Vagina (tissue), 2 donors: ENCODE measurements around the gene PPP2R3A. TPM values are rescaled to one million over a fixed set of nuclear protein-coding genes. Genes with fewer than 3 reads are reported as not detected.
A peak's percentile ranks its signal among the peaks of the same experiment; 100 is the strongest.

Source experiments
- DNase-seq, 2 donors: peaks; one replicate each; pipeline ENCODE4 v3.0.0-alpha.2; 2017; ENCODE audit errors: extremely low spot score in 2 of 2
- H3K27ac ChIP-seq: fragments of 200-600 bp; sonication (generic); one replicate; pipeline ENCODE4 v1.5.1; 2019
- H3K27me3 ChIP-seq: fragments of 200-600 bp; sonication (generic); one replicate; pipeline ENCODE4 v1.5.1; 2019
- H3K36me3 ChIP-seq, 2 donors: fragments of 200-600 bp; sonication (generic); one replicate each; pipeline ENCODE4 v1.5.1; 2017 to 2019
- H3K4me1 ChIP-seq: fragments of 200-600 bp; sonication (generic); one replicate; pipeline ENCODE4 v1.5.1; 2019
- H3K4me3 ChIP-seq, 2 donors: fragments of 200-600 bp; sonication (generic); 1 replicate in 1 of 2; 2 replicates in 1 of 2; pipeline ENCODE4 v1.5.1; 2016 to 2019
- H3K9me3 ChIP-seq: fragments of 200-600 bp; sonication (generic); one replicate; pipeline ENCODE4 v1.5.1; 2019
- POLR2A ChIP-seq, 2 donors: fragments of 450-650 bp; IDR thresholded peaks; one replicate each; pipeline ENCODE4 v1.6.1; 2017; ENCODE audit warnings: antibody characterized with exemption in 2 of 2, mild to moderate bottlenecking in 2 of 2, moderate library complexity in 2 of 2
- POLR2AphosphoS5 ChIP-seq, 2 donors: sonication (generic); formaldehyde crosslinking; IDR thresholded peaks; one replicate each; pipeline ENCODE4 v1.9.0; 2017; ENCODE audit warnings: antibody characterized with exemption in 2 of 2, mild to moderate bottlenecking in 2 of 2, low read depth in 1 of 2; ENCODE audit not compliant: insufficient read depth in 1 of 2
- intact Hi-C: fragments of 100-400 bp; cut with DNase I; formaldehyde crosslinking; loops from one replicate; pipeline ENCODE4 v1.15.1; 2023
- total RNA-seq: library from RNA; depleted of rRNA; stranded (reverse); fragments of >200 nt; gene quantifications from one replicate; pipeline ENCODE4 v1.2.3, GENCODE V29; 2016
- TF ChIP-seq, protein P1 (sequence below), 3 experiments: fragments of 450-650 bp in 2 of 3; fragments of 200-600 bp in 1 of 3; sonication (generic) in 1 of 3; IDR thresholded peaks; one replicate each; pipeline ENCODE4 v1.5.1; 2017 to 2019; ENCODE audit warnings: antibody characterized with exemption in 3 of 3, mild to moderate bottlenecking in 2 of 3, moderate library complexity in 2 of 3

PPP2R3A gene, protein sequence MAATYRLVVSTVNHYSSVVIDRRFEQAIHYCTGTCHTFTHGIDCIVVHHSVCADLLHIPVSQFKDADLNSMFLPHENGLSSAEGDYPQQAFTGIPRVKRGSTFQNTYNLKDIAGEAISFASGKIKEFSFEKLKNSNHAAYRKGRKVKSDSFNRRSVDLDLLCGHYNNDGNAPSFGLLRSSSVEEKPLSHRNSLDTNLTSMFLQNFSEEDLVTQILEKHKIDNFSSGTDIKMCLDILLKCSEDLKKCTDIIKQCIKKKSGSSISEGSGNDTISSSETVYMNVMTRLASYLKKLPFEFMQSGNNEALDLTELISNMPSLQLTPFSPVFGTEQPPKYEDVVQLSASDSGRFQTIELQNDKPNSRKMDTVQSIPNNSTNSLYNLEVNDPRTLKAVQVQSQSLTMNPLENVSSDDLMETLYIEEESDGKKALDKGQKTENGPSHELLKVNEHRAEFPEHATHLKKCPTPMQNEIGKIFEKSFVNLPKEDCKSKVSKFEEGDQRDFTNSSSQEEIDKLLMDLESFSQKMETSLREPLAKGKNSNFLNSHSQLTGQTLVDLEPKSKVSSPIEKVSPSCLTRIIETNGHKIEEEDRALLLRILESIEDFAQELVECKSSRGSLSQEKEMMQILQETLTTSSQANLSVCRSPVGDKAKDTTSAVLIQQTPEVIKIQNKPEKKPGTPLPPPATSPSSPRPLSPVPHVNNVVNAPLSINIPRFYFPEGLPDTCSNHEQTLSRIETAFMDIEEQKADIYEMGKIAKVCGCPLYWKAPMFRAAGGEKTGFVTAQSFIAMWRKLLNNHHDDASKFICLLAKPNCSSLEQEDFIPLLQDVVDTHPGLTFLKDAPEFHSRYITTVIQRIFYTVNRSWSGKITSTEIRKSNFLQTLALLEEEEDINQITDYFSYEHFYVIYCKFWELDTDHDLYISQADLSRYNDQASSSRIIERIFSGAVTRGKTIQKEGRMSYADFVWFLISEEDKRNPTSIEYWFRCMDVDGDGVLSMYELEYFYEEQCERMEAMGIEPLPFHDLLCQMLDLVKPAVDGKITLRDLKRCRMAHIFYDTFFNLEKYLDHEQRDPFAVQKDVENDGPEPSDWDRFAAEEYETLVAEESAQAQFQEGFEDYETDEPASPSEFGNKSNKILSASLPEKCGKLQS (N-terminal part only)
- total RNA-seq = 15.5 TPM

DNA sequence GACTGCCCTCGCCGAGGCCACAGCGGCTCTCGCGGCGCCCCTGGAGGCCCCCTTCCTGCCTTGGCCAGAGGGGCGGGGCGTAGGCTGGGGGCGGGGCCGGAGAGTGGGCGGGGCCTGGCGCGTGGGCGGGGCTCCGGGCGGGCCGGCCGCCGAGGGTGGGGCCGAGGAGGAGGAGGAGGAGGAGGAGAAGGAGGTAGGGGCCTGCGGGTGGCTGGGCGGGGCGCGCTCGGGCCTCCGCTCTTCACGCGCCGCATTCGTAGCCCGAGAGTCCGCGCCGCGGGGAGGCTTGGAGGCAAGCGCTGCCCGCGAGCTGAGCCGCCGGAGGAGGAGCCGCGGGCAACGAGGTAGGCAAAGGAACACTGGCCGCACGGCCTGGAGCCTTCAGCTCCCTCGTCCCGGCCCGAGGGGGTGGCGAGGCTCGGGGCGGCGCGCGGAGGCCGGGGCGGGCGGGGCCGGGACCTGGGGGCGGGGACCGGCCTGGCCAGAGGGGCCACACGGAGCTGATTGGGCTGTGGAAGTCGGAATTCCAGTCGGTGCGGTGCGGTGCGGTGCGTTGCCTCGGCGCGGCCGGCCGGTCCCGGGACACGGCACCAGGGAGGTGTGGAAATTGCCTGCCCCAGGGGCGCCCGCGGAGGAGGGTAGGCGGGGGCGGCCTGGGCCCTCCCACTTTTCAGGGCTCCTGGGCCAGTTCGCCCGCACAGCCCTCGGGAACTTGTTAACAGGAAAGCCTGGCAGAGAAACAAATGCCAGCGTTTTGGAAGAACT, at the start of gene PPP2R3A:
TSS of gene PPP2R3A (plus strand) at position 223 of the 765 bp plus-strand sequence. CDS start 35,771 bp downstream, outside the sequence.
- intact Hi-C loops = loop anchor here (10.0 kb wide), 1 partner anchor 229 kb away; the partner anchor contains the start of gene MSL2
- Histone ChIP-seq H3K36me3 (no peaks in the 10 kb centered on the region), H3K27ac (peak within 1 kb of the TSS; percentile 94), H3K4me3 (peak within 1 kb of the TSS; percentile 59 to 92), H3K4me1 (peaks cover 42% of the 10 kb centered on the region), H3K27me3 (no peaks in the 10 kb centered on the region), H3K9me3 (no peaks in the 10 kb centered on the region)
- peak in 1 of 2 donors; percentile 91 for DNase-seq
- TF ChIP-seq POLR2A (IDR thresholded peaks at IDR 0.05) (peak in 1 of 2 donors; percentile 38), POLR2AphosphoS5 (IDR thresholded peaks at IDR 0.05; ENCODE audit: insufficient read depth in 1 of 2, low read depth in 1 of 2) (peak in 1 of 2 donors; percentile 73)
- TF ChIP-seq, protein P1, sequence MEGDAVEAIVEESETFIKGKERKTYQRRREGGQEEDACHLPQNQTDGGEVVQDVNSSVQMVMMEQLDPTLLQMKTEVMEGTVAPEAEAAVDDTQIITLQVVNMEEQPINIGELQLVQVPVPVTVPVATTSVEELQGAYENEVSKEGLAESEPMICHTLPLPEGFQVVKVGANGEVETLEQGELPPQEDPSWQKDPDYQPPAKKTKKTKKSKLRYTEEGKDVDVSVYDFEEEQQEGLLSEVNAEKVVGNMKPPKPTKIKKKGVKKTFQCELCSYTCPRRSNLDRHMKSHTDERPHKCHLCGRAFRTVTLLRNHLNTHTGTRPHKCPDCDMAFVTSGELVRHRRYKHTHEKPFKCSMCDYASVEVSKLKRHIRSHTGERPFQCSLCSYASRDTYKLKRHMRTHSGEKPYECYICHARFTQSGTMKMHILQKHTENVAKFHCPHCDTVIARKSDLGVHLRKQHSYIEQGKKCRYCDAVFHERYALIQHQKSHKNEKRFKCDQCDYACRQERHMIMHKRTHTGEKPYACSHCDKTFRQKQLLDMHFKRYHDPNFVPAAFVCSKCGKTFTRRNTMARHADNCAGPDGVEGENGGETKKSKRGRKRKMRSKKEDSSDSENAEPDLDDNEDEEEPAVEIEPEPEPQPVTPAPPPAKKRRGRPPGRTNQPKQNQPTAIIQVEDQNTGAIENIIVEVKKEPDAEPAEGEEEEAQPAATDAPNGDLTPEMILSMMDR (IDR thresholded peaks at IDR 0.05) = no peak

DNA sequence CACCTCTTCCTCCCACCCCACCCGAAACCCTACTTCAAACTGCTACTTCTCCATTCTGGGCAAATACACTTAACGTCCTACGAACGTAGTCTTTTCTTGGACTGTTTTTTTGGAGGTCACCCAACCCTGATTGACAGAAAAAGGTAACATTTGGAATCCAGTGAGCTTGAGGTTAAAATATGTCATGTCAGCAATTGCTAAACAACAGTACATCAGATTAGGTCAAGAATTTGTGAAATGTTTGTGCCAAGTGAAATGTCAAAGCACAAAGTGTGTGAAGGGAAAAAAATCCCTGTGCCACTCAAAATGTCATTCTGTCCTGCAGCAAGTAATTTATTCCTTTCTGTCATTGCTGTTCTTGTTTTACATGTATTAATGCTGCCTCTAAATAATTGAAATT, 49.2 kb upstream of the PPP2R3A start:
- no peak overlapping the region for H3K27ac ChIP-seq
- H3K4me1 ChIP-seq = peaks cover 8% of the 10 kb centered on the region
- no peaks in the 10 kb centered on the region for H3K27me3 ChIP-seq
- no peak for DNase-seq
- no peaks in the 10 kb centered on the region for H3K9me3 ChIP-seq
- H3K36me3 ChIP-seq = no peaks in the 10 kb centered on the region
- no peak overlapping the region for H3K4me3 ChIP-seq
- intact Hi-C loops = loop anchor here (10.0 kb wide), 1 partner anchor 128 kb away; no protein-coding TSS in a partner anchor
- TF ChIP-seq POLR2AphosphoS5 (IDR thresholded peaks at IDR 0.05; ENCODE audit: insufficient read depth in 1 of 2, low read depth in 1 of 2) (no peak), POLR2A (IDR thresholded peaks at IDR 0.05) (no peak)

DNA sequence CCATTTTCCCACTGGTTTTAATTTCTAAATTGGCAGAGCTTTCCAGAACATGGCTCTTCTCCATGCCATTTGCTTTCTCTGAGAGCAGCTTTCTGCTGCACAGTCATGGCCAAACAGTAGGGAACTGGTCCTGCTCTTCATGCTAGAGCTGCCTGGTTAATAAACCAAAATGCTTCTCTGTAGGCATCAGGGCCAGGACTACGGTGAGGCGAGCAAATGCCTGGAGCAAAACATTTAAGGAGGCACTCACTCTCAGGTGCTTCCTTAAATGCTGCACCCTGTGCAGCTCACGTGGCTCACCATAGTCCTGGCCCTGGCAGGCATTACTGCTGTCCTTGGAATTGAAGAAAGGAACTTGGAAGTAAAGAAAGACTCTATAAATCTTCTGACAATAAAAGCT, 48.5 kb upstream of the PPP2R3A start:
- DNase-seq = no peak
- Histone ChIP-seq H3K36me3 (no peaks in the 10 kb centered on the region), H3K9me3 (no peaks in the 10 kb centered on the region), H3K4me1 (peaks cover 8% of the 10 kb centered on the region), H3K27me3 (no peaks in the 10 kb centered on the region), H3K27ac (no peak overlapping the region), H3K4me3 (no peak overlapping the region)
- no peak for TF ChIP-seq POLR2AphosphoS5 (IDR thresholded peaks at IDR 0.05; ENCODE audit: insufficient read depth in 1 of 2, low read depth in 1 of 2)
- TF ChIP-seq, protein P1 (IDR thresholded peaks at IDR 0.05) = no peak
- no peak for TF ChIP-seq POLR2A (IDR thresholded peaks at IDR 0.05)
- intact Hi-C loops = loop anchor here (10.0 kb wide), 1 partner anchor 128 kb away; no protein-coding TSS in a partner anchor

DNA sequence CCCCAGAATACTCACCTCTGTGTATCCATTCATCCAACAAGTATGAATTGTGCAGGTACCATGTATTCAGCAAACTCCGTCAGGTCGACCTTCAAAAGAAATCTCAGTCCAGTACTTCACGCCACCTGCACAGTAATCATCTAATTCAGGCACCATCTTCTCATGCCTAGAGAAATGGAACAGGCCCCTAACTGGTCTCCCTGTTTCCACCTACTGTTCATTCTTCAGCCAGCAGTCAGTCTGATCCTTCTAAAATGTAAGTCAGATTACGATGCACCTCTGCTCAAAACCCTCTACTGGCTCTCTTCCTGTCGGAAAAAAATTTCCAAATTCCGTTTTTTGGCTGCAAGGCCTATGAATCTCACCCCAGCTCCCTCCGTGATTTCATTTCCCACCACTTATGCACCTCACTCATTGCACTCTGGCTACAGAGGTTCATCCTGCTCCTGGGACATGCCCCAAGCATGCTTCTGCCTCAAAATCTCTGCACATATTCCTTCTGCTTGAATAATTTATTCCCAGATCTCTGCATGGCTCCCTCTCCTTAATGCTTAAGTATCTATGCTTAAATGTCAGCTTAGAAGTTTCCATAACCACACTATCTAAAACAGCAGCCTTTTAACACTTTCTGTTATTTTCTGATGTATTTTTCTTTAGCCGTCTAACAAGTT, 47.5 kb upstream of the PPP2R3A start:
- no peak for DNase-seq
- Histone ChIP-seq H3K4me3 (no peak overlapping the region), H3K27me3 (no peaks in the 10 kb centered on the region), H3K27ac (no peak overlapping the region), H3K36me3 (no peaks in the 10 kb centered on the region), H3K9me3 (no peaks in the 10 kb centered on the region), H3K4me1 (peaks cover 8% of the 10 kb centered on the region)
- TF ChIP-seq, protein P1 (IDR thresholded peaks at IDR 0.05) = no peak
- TF ChIP-seq POLR2AphosphoS5 (IDR thresholded peaks at IDR 0.05; ENCODE audit: insufficient read depth in 1 of 2, low read depth in 1 of 2) (no peak), POLR2A (IDR thresholded peaks at IDR 0.05) (no peak)
- intact Hi-C loops = loop anchor here (10.0 kb wide), 1 partner anchor 127 kb away; no protein-coding TSS in a partner anchor
